K562 (cell line): ENCODE results near the gene LAGE3. TPM values are rescaled to one million over a fixed set of nuclear protein-coding genes. Genes with fewer than 3 reads are reported as not detected.

Source experiments
- ATAC-seq: fragments of 200-7000 bp; cut with Tn5 transposase; 3 replicates; pipeline ENCODE4 v1.9.1; 2020; ENCODE audit warnings: moderate library complexity
- BruUV-seq: library from RNA; stranded (reverse); fragments of 400-500 nt; replicated peaks from 2 replicates; lab custom pipeline; 2021; lab: Mats Ljungman, UMichigan
- CTCF ChIA-PET: fragments of 300-600 bp; formaldehyde crosslinking; extraction: SDS; loops from one replicate; lab custom pipeline; 2021; ENCODE audit warnings: low intra/inter-chr PET ratio; lab: Yijun Ruan, JAX
- POLR2A ChIA-PET: fragments of 300-600, 350-650 bp; sonication (Branson Sonifier 250); formaldehyde crosslinking; extraction: SDS; loops from one replicate; lab custom pipeline; 2021; ENCODE audit warnings: antibody characterized with exemption, inconsistent platforms; lab: Yijun Ruan, JAX
- DNase-seq, 4 experiments: peaks; one replicate each; pipeline versions ENCODE4 v3.0.0 to v3.0.0-alpha.2; 2011 to 2018; ENCODE audit warnings: low spot score in 3 of 4, mixed read lengths in 3 of 4; ENCODE audit errors: extremely low read depth in 1 of 4
- FAIRE-seq: peaks from 2 replicates; lab custom pipeline; 2011; peaks lifted over from hg19 to GRCh38; lab: Jason Lieb, UNC
- H2AFZ ChIP-seq: 2 replicates; pipeline ENCODE4 v1.6.0; 2011; ENCODE audit warnings: low read depth, low read length, control low read depth, inconsistent platforms
- H3K27ac ChIP-seq: fragments of 200-600 bp; 3 replicates; pipeline ENCODE4 v1.8.0; 2011; ENCODE audit warnings: low read depth, mild to moderate bottlenecking, control low read depth, inconsistent platforms, low read length, moderate library complexity, mixed read lengths; ENCODE audit errors: extremely low read depth
- H3K27me3 ChIP-seq, 2 experiments: fragments of 300-600 bp in 1 of 2; 2 replicates in 1 of 2; 3 replicates in 1 of 2; pipeline versions ENCODE4 v1.6.0 to v1.8.0; 2011; ENCODE audit warnings: inconsistent platforms in 2 of 2, low read length in 2 of 2, mild to moderate bottlenecking in 1 of 2, mixed read lengths in 1 of 2, moderate library complexity in 1 of 2; ENCODE audit not compliant: control insufficient read depth in 2 of 2, insufficient read depth in 2 of 2
- H3K36me3 ChIP-seq: fragments of 300-600 bp; 3 replicates; pipeline ENCODE4 v1.8.0; 2011; ENCODE audit warnings: mild to moderate bottlenecking, low read length, inconsistent platforms; ENCODE audit not compliant: control insufficient read depth, insufficient read depth
- H3K4me1 ChIP-seq, 2 experiments: fragments of 200-600 bp in 1 of 2; replicated peaks in 1 of 2; 2 replicates in 1 of 2; 3 replicates in 1 of 2; pipeline versions ENCODE4 v1.5.1 to v1.8.0; 2011; ENCODE audit warnings: inconsistent platforms in 2 of 2, low read length in 2 of 2, mild to moderate bottlenecking in 1 of 2, mixed read lengths in 1 of 2, moderate library complexity in 1 of 2; ENCODE audit not compliant: control insufficient read depth in 2 of 2, insufficient read depth in 2 of 2
- H3K4me2 ChIP-seq: 2 replicates; pipeline ENCODE4 v1.6.1; 2011; ENCODE audit warnings: low read length, control low read depth, inconsistent platforms, mixed read lengths; ENCODE audit not compliant: insufficient read depth
- H3K4me3 ChIP-seq: fragments of 200-600 bp; sonication (generic), shearing (Covaris generic); 2 replicates; pipeline ENCODE4 v1.5.1; 2016; ENCODE audit warnings: control low read depth, inconsistent platforms
- H3K79me2 ChIP-seq: fragments of 200-600 bp; 3 replicates; pipeline ENCODE4 v1.8.0; 2011; ENCODE audit warnings: low read length, inconsistent platforms; ENCODE audit not compliant: control insufficient read depth, insufficient read depth
- H3K9ac ChIP-seq, 2 experiments: 2 replicates each; pipeline versions ENCODE4 v1.6.0 to v1.6.1; 2011; ENCODE audit warnings: low read depth in 2 of 2, low read length in 2 of 2, control low read depth in 1 of 2, inconsistent platforms in 1 of 2, mild to moderate bottlenecking in 1 of 2, mixed read lengths in 1 of 2; ENCODE audit not compliant: insufficient read depth in 1 of 2
- H3K9me1 ChIP-seq: one replicate; pipeline ENCODE4 v1.6.0; 2011; ENCODE audit warnings: inconsistent platforms, mild to moderate bottlenecking, low read length, moderate library complexity; ENCODE audit not compliant: control insufficient read depth, insufficient read depth
- H3K9me3 ChIP-seq: replicated peaks from 2 replicates; pipeline ENCODE4 v1.5.1; 2011; ENCODE audit warnings: low read depth, low read length, inconsistent platforms; ENCODE audit not compliant: control insufficient read depth, insufficient read depth
- H4K20me1 ChIP-seq: replicated peaks from 2 replicates; pipeline ENCODE4 v1.6.1; 2011; ENCODE audit warnings: low read length, inconsistent platforms, mixed read lengths; ENCODE audit not compliant: control insufficient read depth, insufficient read depth
- BRD4 ChIP-seq: fragments of 200-600 bp; sonication (generic); IDR thresholded peaks from 2 replicates; pipeline ENCODE4 v1.6.1; 2017; ENCODE audit warnings: inconsistent platforms
- CBFA2T2 ChIP-seq: fragments of 450-650 bp; conservative IDR thresholded peaks from 2 replicates; pipeline ENCODE4 v1.6.1; 2017; ENCODE audit warnings: mild to moderate bottlenecking
- CBX2 ChIP-seq: fragments of 200-600 bp; sonication (generic); IDR thresholded peaks from one replicate; pipeline ENCODE4 v1.6.1; 2012; ENCODE audit warnings: mild to moderate bottlenecking, low read length, inconsistent platforms; ENCODE audit not compliant: insufficient read depth, poor library complexity, severe bottlenecking
- DNMT1 ChIP-seq: fragments of 450-650 bp; IDR thresholded peaks from 2 replicates; pipeline ENCODE4 v1.6.1; 2016; ENCODE audit warnings: antibody characterized with exemption, mild to moderate bottlenecking
- GMEB1 ChIP-seq: fragments of 250-450 bp; sonication (Bioruptor Pico); IDR thresholded peaks from 2 replicates; pipeline ENCODE4 v1.4.0; 2020; ENCODE audit warnings: mild to moderate bottlenecking
- KAT2B ChIP-seq: IDR thresholded peaks from one replicate; pipeline ENCODE4 v1.6.1; 2012; ENCODE audit warnings: low read depth, mild to moderate bottlenecking, control low read depth, inconsistent platforms, low read length, moderate library complexity
- MAFG ChIP-seq: fragments of 450-650 bp; conservative IDR thresholded peaks from 2 replicates; pipeline ENCODE4 v1.6.1; 2016; ENCODE audit warnings: missing genetic modification characterization, missing compliant biosample characterization
- MED1 ChIP-seq: sonication (generic); formaldehyde crosslinking; IDR thresholded peaks from 2 replicates; pipeline ENCODE4 v1.8.1; 2023; ENCODE audit warnings: missing genetic modification reagents, borderline replicate concordance
- NR4A1 ChIP-seq, 2 experiments: fragments of 250-450 bp in 1 of 2; fragments of 450-650 bp in 1 of 2; sonication (Bioruptor Pico) in 1 of 2; IDR thresholded peaks; 2 replicates each; pipeline versions ENCODE4 v1.4.0 to v1.6.1; 2016 to 2020; ENCODE audit warnings: mild to moderate bottlenecking in 2 of 2, missing compliant biosample characterization in 1 of 2, missing genetic modification characterization in 1 of 2, moderate library complexity in 1 of 2
- PHF8 ChIP-seq: fragments of 200-600 bp; sonication (generic); IDR thresholded peaks from 2 replicates; pipeline ENCODE4 v1.6.1; 2012; ENCODE audit warnings: mixed run types, mild to moderate bottlenecking, inconsistent platforms, low read length, moderate library complexity, borderline replicate concordance
- POLR2B ChIP-seq: fragments of 450-650 bp; IDR thresholded peaks from 2 replicates; pipeline ENCODE4 v1.6.1; 2018; ENCODE audit warnings: low read depth; ENCODE audit not compliant: partially characterized antibody
- PREB ChIP-seq: sonication (generic); formaldehyde crosslinking; IDR thresholded peaks from 2 replicates; pipeline ENCODE4 v1.8.1; 2023; ENCODE audit warnings: mild to moderate bottlenecking, missing genetic modification reagents
- SMARCA5 ChIP-seq: fragments of 450-650 bp; IDR thresholded peaks from 2 replicates; pipeline ENCODE4 v1.6.1; 2016
- SMARCE1 ChIP-seq: fragments of 450-650 bp; IDR thresholded peaks from 2 replicates; pipeline ENCODE4 v1.7.1; 2016; ENCODE audit warnings: mild to moderate bottlenecking
- SMC3 ChIP-seq: conservative IDR thresholded peaks from 2 replicates; pipeline ENCODE4 v1.6.1; 2011; ENCODE audit warnings: low read depth, low read length, improper control_type of control experiment; ENCODE audit not compliant: insufficient read depth
- TCF7L2 ChIP-seq: fragments of 150-350 bp; IDR thresholded peaks from 2 replicates; pipeline ENCODE4 v1.6.1; 2016; ENCODE audit warnings: low read depth, mild to moderate bottlenecking, low read length, moderate library complexity
- ZNF398 ChIP-seq: fragments of 250-450 bp; sonication (Bioruptor Pico); IDR thresholded peaks from 2 replicates; pipeline ENCODE4 v1.8.0; 2021; ENCODE audit warnings: moderate library complexity, mild to moderate bottlenecking, inconsistent platforms
- ZNF551 ChIP-seq: fragments of 250-450 bp; sonication (Bioruptor Pico); IDR thresholded peaks from 2 replicates; pipeline ENCODE4 v1.5.0; 2021; ENCODE audit warnings: mild to moderate bottlenecking, moderate library complexity
- ZNF75A ChIP-seq: fragments of 450-650 bp; formaldehyde crosslinking; IDR thresholded peaks from 2 replicates; pipeline ENCODE4 v1.4.0; 2020; ENCODE audit warnings: mild to moderate bottlenecking
- ZNF76 ChIP-seq: fragments of 250-450 bp; sonication (Bioruptor Pico); IDR thresholded peaks from 2 replicates; pipeline ENCODE4 v1.4.0; 2020; ENCODE audit warnings: mild to moderate bottlenecking, moderate library complexity, borderline replicate concordance
- ZSCAN32 ChIP-seq: fragments of 450-650 bp; formaldehyde crosslinking; IDR thresholded peaks from 2 replicates; pipeline ENCODE4 v1.4.0; 2020; ENCODE audit warnings: mild to moderate bottlenecking, moderate library complexity
- WGBS: fragments of 100-300 bp; shearing (Covaris generic); methylation state at CpG from one replicate; pipeline ENCODE4 v1.1.6; 2016; ENCODE audit warnings: low coverage, mixed read lengths; ENCODE audit not compliant: insufficient coverage; ENCODE audit errors: missing lambda C conversion rate; 5-methylcytosine and 5-hydroxymethylcytosine counted together
- in situ Hi-C: fragments of 300-500 bp; cut with MboI; formaldehyde crosslinking; loops from 4 replicates; pipeline ENCODE4 v1.15.0; 2018; ENCODE audit warnings: inconsistent platforms, mixed read lengths
- intact Hi-C: fragments of 100-400 bp; cut with micrococcal nuclease; formaldehyde crosslinking; loops from 2 replicates; pipeline ENCODE4 v1.14.2; 2022
- polyA plus RNA-seq, 8 experiments: library from polyadenylated mRNA; depleted of rRNA in 4 of 8; stranded (reverse) in 5 of 8; unstranded in 3 of 8; fragments of >200 nt; fragmentation: Nextera tagmentation in 2 of 8; fragmentation: Illumina TruSeq in 1 of 8; extraction: Ambion mirVana in 2 of 8; extraction: Trizol in 1 of 8; gene quantifications; 2 replicates each; pipeline versions ENCODE4 v1.2.1 to v1.2.3, GENCODE V29; 2011 to 2014; ENCODE audit warnings: inconsistent platforms in 1 of 8, missing spikeins in 1 of 8
- total RNA-seq, 7 experiments: library from RNA; depleted of rRNA in 6 of 7; stranded (reverse); fragments of >200 nt in 6 of 7; fragmentation: Illumina TruSeq in 2 of 7; extraction: Trizol in 2 of 7; gene quantifications; 2 replicates each; pipeline versions ENCODE4 v1.2.1 to v1.2.3, GENCODE V29; 2011 to 2021; ENCODE audit warnings: low replicate concordance in 1 of 7

Gene LAGE3
- total and polyA plus RNA-seq, 9 of the 15 experiments (the other 6 are each of a cell fraction or from before 2014, with no cell fraction given) = 28.2 to 125 (median 35.8) TPM

- FAIRE-seq (no peak), DNase-seq (no peak), ATAC-seq (no peak)
- H3K4me3 ChIP-seq = no peak overlapping the region
- BruUV-seq = no TSS peak
- H4K20me1 ChIP-seq = no peaks in the 10 kb centered on the region
- no peak overlapping the region for H2AFZ ChIP-seq
- in situ Hi-C loops (no loop called here), intact Hi-C loops (no loop called here)
- H3K4me2 ChIP-seq = no peak overlapping the region
- ChIA-PET CTCF (no interaction called here), POLR2A (interaction anchor here (1.2 to 1.8 kb wide), 3 partner anchors 9 to 14 kb away, joined by 3 to 8 read pairs (median 4); partner anchors contain the start of genes FAM3A and SLC10A3)
- no peak overlapping the region for H3K27ac ChIP-seq
- peaks cover 8 to 11% of the 10 kb centered on the region in 2 experiments; a peak in 4 of 5 replicates for H3K4me1 ChIP-seq
- no peaks in the 10 kb centered on the region for H3K79me2 ChIP-seq
- WGBS = 96% methylated on average over 4 of the region's 8 CpGs
- H3K27me3 ChIP-seq = no peaks in the 10 kb centered on the region
- H3K9me3 ChIP-seq = no peaks in the 10 kb centered on the region; the same call in 1 of the 2 replicates
- H3K9ac ChIP-seq = no peak overlapping the region
- H3K36me3 ChIP-seq = peaks cover 22% of the 10 kb centered on the region; the same call in 2 of the 3 replicates
- no peaks in the 10 kb centered on the region for H3K9me1 ChIP-seq
- TF ChIP-seq MAFG (no peak), PREB (CRISPR knock-in tag) (no peak), ZNF75A (no peak), ZNF76 (CRISPR knock-in tag) (no peak), KAT2B (no peak), SMARCA5 (no peak), ZNF551 (CRISPR knock-in tag) (no peak), GMEB1 (CRISPR knock-in tag) (no peak), ZSCAN32 (CRISPR knock-in tag) (no peak), PHF8 (no peak), TCF7L2 (no peak), SMC3 (no peak), CBFA2T2 (no peak), MED1 (CRISPR knock-in tag) (no peak), NR4A1 (CRISPR knock-in tag; IDR thresholded peaks at IDR 0.05) (no peak), NR4A1 (tag; IDR thresholded peaks at IDR 0.05) (peak; percentile 62; the same call in 1 of the 2 replicates), ZNF398 (no peak), CBX2 (no peak), SMARCE1 (no peak), POLR2B (no peak), DNMT1 (no peak), BRD4 (no peak)
Observed at GRCh38 chrX:154502098-154502497, 23.0 kb upstream of the LAGE3 start.
